Upper lobe of left lung (tissue), 6 donors: ENCODE measurements around the gene ATCAY. TPM values are rescaled to one million over a fixed set of nuclear protein-coding genes. Genes with fewer than 3 reads are reported as not detected.

ENCODE experiments used
- ATAC-seq, 2 donors: fragments of 200-7000 bp; cut with Tn5 transposase; one replicate each; pipeline ENCODE4 v1.9.1; 2022; ENCODE audit warnings: mild to moderate bottlenecking in 2 of 2, moderate library complexity in 2 of 2; ENCODE audit not compliant: low FRiP score in 2 of 2
- DNase-seq, 2 donors: peaks; one replicate each; pipeline ENCODE4 v3.0.0-alpha.2; 2019 to 2020
- H3K27ac ChIP-seq, 4 donors: fragments of 200-600 bp; sonication (generic); one replicate each; pipeline ENCODE4 v1.5.1; 2016 to 2019
- H3K27me3 ChIP-seq, 4 donors: fragments of 200-600 bp; sonication (generic); one replicate each; pipeline ENCODE4 v1.5.1; 2017 to 2019
- H3K36me3 ChIP-seq, 4 donors: fragments of 200-600 bp; sonication (generic); one replicate each; pipeline ENCODE4 v1.5.1; 2016 to 2019
- H3K4me1 ChIP-seq, 4 donors: fragments of 200-600 bp; sonication (generic); one replicate each; pipeline ENCODE4 v1.5.1; 2018 to 2019
- H3K4me3 ChIP-seq, 4 donors: fragments of 200-600 bp; sonication (generic); one replicate each; pipeline ENCODE4 v1.5.1; 2017 to 2019; ENCODE audit warnings: mild to moderate bottlenecking in 2 of 4, moderate library complexity in 1 of 4
- H3K9me3 ChIP-seq, 4 donors: fragments of 200-600 bp; sonication (generic); one replicate each; pipeline ENCODE4 v1.5.1; 2018 to 2019
- CTCF ChIP-seq, 6 experiments: fragments of 450-650 bp in 4 of 6; fragments of 200-600 bp in 2 of 6; sonication (generic) in 2 of 6; IDR thresholded peaks; one replicate each; pipeline ENCODE4 v1.5.1; 2016 to 2019; ENCODE audit warnings: antibody characterized with exemption in 6 of 6
- EP300 ChIP-seq, 4 donors: sonication (generic); formaldehyde crosslinking; IDR thresholded peaks; one replicate each; pipeline ENCODE4 v1.5.1; 2017; ENCODE audit warnings: antibody characterized with exemption in 4 of 4, control low read depth in 2 of 4
- POLR2A ChIP-seq, 4 donors: fragments of 450-650 bp; IDR thresholded peaks; one replicate each; pipeline ENCODE4 v1.5.1; 2016 to 2017; ENCODE audit warnings: antibody characterized with exemption in 4 of 4, mild to moderate bottlenecking in 2 of 4
- POLR2AphosphoS5 ChIP-seq, 2 donors: sonication (generic); formaldehyde crosslinking; IDR thresholded peaks; one replicate each; pipeline ENCODE4 v1.5.1; 2017; ENCODE audit warnings: antibody characterized with exemption in 2 of 2
- WGBS, 2 donors: methylation state at CpG; one replicate each; pipeline ENCODE4 v1.1.5; 2017 to 2018; 5-methylcytosine and 5-hydroxymethylcytosine counted together
- total RNA-seq, 6 donors: library from RNA; depleted of rRNA in 4 of 6; stranded (reverse); fragments of >200 nt in 4 of 6; gene quantifications; one replicate each; pipeline versions ENCODE4 v1.1.0 to v1.2.1, GENCODE V29; 2016 to 2021
- donor health status: DM: no; HTN: no; CAD: no; lungs with moderate emphysema.
- donor health status: DM: no; HTN: yes; CAD: no; lungs with severe emphysema.

Gene ATCAY
- total RNA-seq, 6 donors from 2014 or later = not detected

- DNase-seq = peak in 1 of 2 donors; percentile 61
- WGBS, 2 donors = 28 to 31% methylated on average over 23 of the region's 23 CpGs
- Histone ChIP-seq H3K9me3 (no peaks in the 10 kb centered on the region), H3K27me3 (no peaks in the 10 kb centered on the region), H3K36me3 (peaks cover 1 to 47% (median 35%) of the 10 kb centered on the region in 4 donors), H3K27ac (peak overlapping the region; percentile 93 to 100 (median 96)), H3K4me3 (peak overlapping the region; percentile 86 to 100 (median 94)), H3K4me1 (peaks cover 37 to 61% (median 48%) of the 10 kb centered on the region in 4 donors)
- ATAC-seq = no peak
- TF ChIP-seq POLR2AphosphoS5 (IDR thresholded peaks at IDR 0.05) = peak; percentile 23 to 31
- peak in 1 of 6 experiments; percentile 9 for TF ChIP-seq CTCF (IDR thresholded peaks at IDR 0.05)
- no peak for TF ChIP-seq POLR2A (IDR thresholded peaks at IDR 0.05)
Measured at GRCh38 chr19:3969435-3970312, 89.2 kb downstream of the ATCAY start.

GRCh38 chr19:3970313-3970807 is 89.9 kb downstream of the ATCAY start:
- H3K4me3 ChIP-seq = peak overlapping the region; percentile 86 to 100 (median 94)
- peaks cover 0 to 45% (median 33%) of the 10 kb centered on the region in 4 donors for H3K36me3 ChIP-seq
- no peaks in the 10 kb centered on the region for H3K27me3 ChIP-seq
- WGBS, 2 donors = 1 to 2% methylated on average over 21 of the region's 22 CpGs
- peak overlapping the region; percentile 93 to 100 (median 96) for H3K27ac ChIP-seq
- TF ChIP-seq POLR2A (IDR thresholded peaks at IDR 0.05) = no peak
- no peak for TF ChIP-seq CTCF (IDR thresholded peaks at IDR 0.05)
- no peak for TF ChIP-seq POLR2AphosphoS5 (IDR thresholded peaks at IDR 0.05)
- no peak for TF ChIP-seq EP300 (IDR thresholded peaks at IDR 0.05)
- H3K9me3 ChIP-seq = no peaks in the 10 kb centered on the region
- DNase-seq = no peak
- peaks cover 37 to 54% (median 48%) of the 10 kb centered on the region in 4 donors for H3K4me1 ChIP-seq
- ATAC-seq = no peak

- peak; percentile 98 to 99 for DNase-seq
- 1 to 3% methylated on average over 8 to 61 of the region's 73 CpGs for WGBS, 2 donors
- peaks cover 37 to 51% (median 46%) of the 10 kb centered on the region in 4 donors for H3K4me1 ChIP-seq
- H3K27me3 ChIP-seq = no peaks in the 10 kb centered on the region
- H3K27ac ChIP-seq = peak within 1 kb of the TSS; percentile 93 to 100 (median 96)
- H3K9me3 ChIP-seq = no peaks in the 10 kb centered on the region
- TF ChIP-seq CTCF (IDR thresholded peaks at IDR 0.05) (peak in 4 of 6 experiments; percentile 42 to 65 (median 53)), POLR2A (IDR thresholded peaks at IDR 0.05) (peak in 3 of 4 donors; percentile 77 to 96 (median 94)), EP300 (IDR thresholded peaks at IDR 0.05) (no peak), POLR2AphosphoS5 (IDR thresholded peaks at IDR 0.05) (peak; percentile 77 to 83)
- H3K4me3 ChIP-seq = peak within 1 kb of the TSS; percentile 86 to 100 (median 94)
- peaks cover 4 to 45% (median 33%) of the 10 kb centered on the region in 4 donors for H3K36me3 ChIP-seq
- peak; percentile 95 to 96 for ATAC-seq
Measured at GRCh38 chr19:3970808-3971598, 90.5 kb downstream of the ATCAY start, which contains the start of gene DAPK3. Gene DAPK3, minus strand, starts transcription at chr19:3971099. Its CDS starts 1,364 bp downstream, at chr19:3969735.

GRCh38 chr19:3975144-3975543 is 94.7 kb downstream of the ATCAY start:
- Histone ChIP-seq H3K9me3 (no peaks in the 10 kb centered on the region), H3K4me3 (no peak overlapping the region), H3K4me1 (peaks cover 5 to 9% (median 5%) of the 10 kb centered on the region in 4 donors), H3K36me3 (peaks cover 42 to 57% (median 52%) of the 10 kb centered on the region in 4 donors), H3K27me3 (no peaks in the 10 kb centered on the region), H3K27ac (no peak overlapping the region)
- DNase-seq = no peak
- no peak for ATAC-seq
- WGBS, 2 donors = 83 to 91% methylated on average over 8 of the region's 8 CpGs
- TF ChIP-seq CTCF (IDR thresholded peaks at IDR 0.05) (no peak), POLR2A (IDR thresholded peaks at IDR 0.05) (no peak), POLR2AphosphoS5 (IDR thresholded peaks at IDR 0.05) (no peak), EP300 (IDR thresholded peaks at IDR 0.05) (no peak)
